ENCODE measurements around the gene SNRPB2.

SNRPB2 gene

GRCh38 chr20:16729565-16730460 is at the start of gene SNRPB2:
TSS of gene SNRPB2 (plus strand) at chr20:16730026. CDS start at chr20:16731703, 1,677 bp downstream.
- TF ChIP-seq CTCF (IDR thresholded peaks at IDR 0.05; ENCODE audit: control insufficient read depth, extremely low read depth, insufficient read depth) = no peak
- peak within 1 kb of the TSS; percentile 100 for H3K4me3 ChIP-seq (ENCODE audit: low read depth, low read length)
- peak; percentile 89 for DNase-seq (ENCODE audit: low read depth)

GRCh38 chr20:16684416-16684815 is 45.4 kb upstream of the SNRPB2 start:
- no peak overlapping the region for H3K4me3 ChIP-seq (ENCODE audit: low read depth, low read length)
- no peak for DNase-seq (ENCODE audit: low read depth)

GRCh38 chr20:16689906-16690305 is 39.9 kb upstream of the SNRPB2 start:
- no peak for TF ChIP-seq CTCF (IDR thresholded peaks at IDR 0.05; ENCODE audit: control insufficient read depth, extremely low read depth, insufficient read depth)
- no peak for DNase-seq (ENCODE audit: low read depth)
- H3K4me3 ChIP-seq (ENCODE audit: low read depth, low read length) = no peak overlapping the region

More at GRCh38 chr20:16684416-16684815, 45.4 kb upstream of the SNRPB2 start:
- no peak for TF ChIP-seq CTCF (IDR thresholded peaks at IDR 0.05; ENCODE audit: control insufficient read depth, extremely low read depth, insufficient read depth)

- no peak overlapping the region for H3K4me3 ChIP-seq (ENCODE audit: low read depth, low read length)
- DNase-seq (ENCODE audit: low read depth) = no peak
- no peak for TF ChIP-seq CTCF (IDR thresholded peaks at IDR 0.05; ENCODE audit: control insufficient read depth, extremely low read depth, insufficient read depth)
These were observed 38.4 kb upstream of the SNRPB2 start for GRCh38 chr20:16691381-16691780.

GRCh38 chr20:16692009-16692408 is 37.8 kb upstream of the SNRPB2 start:
- no peak for DNase-seq (ENCODE audit: low read depth)
- no peak for TF ChIP-seq CTCF (IDR thresholded peaks at IDR 0.05; ENCODE audit: control insufficient read depth, extremely low read depth, insufficient read depth)
- H3K4me3 ChIP-seq (ENCODE audit: low read depth, low read length) = no peak overlapping the region

GRCh38 chr20:16692442-16692841 is 37.4 kb upstream of the SNRPB2 start:
- H3K4me3 ChIP-seq (ENCODE audit: low read depth, low read length) = no peak overlapping the region
- no peak for TF ChIP-seq CTCF (IDR thresholded peaks at IDR 0.05; ENCODE audit: control insufficient read depth, extremely low read depth, insufficient read depth)
- DNase-seq (ENCODE audit: low read depth) = no peak

Measured in LNCaP clone FGC (cell line).